Subcutaneous adipose tissue (tissue), 4 donors: Measurements from ENCODE around the gene VENTX. TPM values are rescaled to one million over a fixed set of nuclear protein-coding genes. Genes with fewer than 3 reads are reported as not detected.

Source experiments
- CTCF ChIP-seq: fragments of 450-650 bp; IDR thresholded peaks from one replicate; pipeline ENCODE4 v1.5.1; 2016; ENCODE audit warnings: low read depth, mild to moderate bottlenecking, control low read depth, antibody characterized with exemption, moderate library complexity
- total RNA-seq, 4 donors: library from RNA; depleted of rRNA; stranded (reverse); fragments of >200 nt; gene quantifications; one replicate each; pipeline ENCODE4 v1.1.0, GENCODE V29; 2016

Gene VENTX
- total RNA-seq, 4 donors from 2014 or later, result 1.3 to 3.6 (median 2.9) TPM

- no peak for TF ChIP-seq CTCF
These were observed 46.3 kb downstream of the VENTX start for GRCh38 chr10:133283931-133284330.

GRCh38 chr10:133285217-133285616 lies 47.6 kb downstream of the VENTX start:
- TF ChIP-seq CTCF, result no peak

DNA sequence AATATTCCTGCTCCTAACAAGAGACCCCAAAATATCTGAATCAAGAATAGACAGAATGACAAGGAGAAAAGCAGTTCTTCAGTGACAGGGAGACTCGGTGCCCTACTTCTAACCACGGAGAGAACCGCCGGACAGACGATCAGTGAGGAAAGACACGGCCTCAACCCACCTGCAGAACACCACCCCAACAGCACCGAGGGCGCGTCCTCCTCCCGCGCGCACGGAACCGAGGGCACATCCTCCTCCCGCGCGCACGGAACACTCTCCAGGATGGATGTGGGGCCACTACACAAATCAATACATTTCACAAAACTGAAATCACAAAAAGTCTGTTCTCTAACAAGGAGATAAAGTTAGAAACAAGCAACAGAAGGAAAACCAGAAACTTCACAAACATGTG lies 48.7 kb downstream of the VENTX start:
- TF ChIP-seq CTCF, result no peak

DNA sequence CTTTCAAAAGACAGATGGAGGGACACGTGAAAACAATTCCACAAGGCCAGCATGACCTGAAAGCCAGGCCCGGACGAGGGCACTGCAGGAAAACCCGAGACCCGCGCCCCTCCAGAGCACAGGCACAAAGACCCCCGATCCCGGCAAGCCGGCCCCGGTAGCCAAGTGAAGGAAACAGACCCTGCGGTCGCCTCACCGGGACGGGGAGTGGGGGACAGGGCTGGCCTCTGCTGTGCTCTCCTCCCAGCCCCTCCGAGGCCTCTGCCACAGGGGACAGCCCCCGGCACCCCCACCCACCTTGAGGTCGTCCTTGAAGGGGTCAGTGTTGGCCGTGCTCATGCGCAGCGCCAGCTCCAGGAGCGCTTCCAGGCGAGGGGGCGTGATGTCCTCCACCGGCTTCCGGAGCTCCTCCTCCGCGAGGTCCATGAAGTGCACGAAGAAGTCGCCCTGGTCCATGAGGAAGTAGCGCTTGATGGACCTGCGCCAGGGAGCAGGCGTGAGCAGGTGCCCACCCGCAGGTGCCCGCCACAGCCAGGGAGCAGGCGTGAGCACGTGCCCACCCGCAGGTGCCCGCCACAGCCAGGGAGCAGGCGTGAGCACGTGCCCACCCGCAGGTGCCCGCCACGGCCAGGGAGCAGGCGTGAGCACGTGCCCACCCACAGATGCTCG lies 50.3 kb downstream of the VENTX start:
- TF ChIP-seq CTCF, result no peak

GRCh38 chr10:133289761-133290160 lies 52.1 kb downstream of the VENTX start:
- no peak for TF ChIP-seq CTCF

Other genes with a start within 250 kb of the VENTX start
- under 1 TPM in 1 of 4 donors, not detected in 3; 0.38 TPM for gene ADGRA1, start 149.9 kb upstream of the VENTX start, total RNA-seq
- not detected for gene KNDC1, start 77.6 kb upstream of the VENTX start, total RNA-seq
- not detected for gene UTF1, start 7.6 kb upstream of the VENTX start, total RNA-seq
- 10 to 100 TPM in 1 of 4 donors, 1 to 10 TPM in 2, under 1 TPM in 1; 0.65 to 27.9 (median 3.3) TPM for gene ADAM8, start 39.0 kb downstream of the VENTX start, total RNA-seq
- 10 to 100 TPM; 24.5 to 43.9 (median 36.8) TPM for gene TUBGCP2, start 71.0 kb downstream of the VENTX start, total RNA-seq
- 10 to 100 TPM; 17.2 to 29.0 (median 25.3) TPM for gene ZNF511, start 71.1 kb downstream of the VENTX start, total RNA-seq
- under 1 TPM in 1 of 4 donors, not detected in 3; 0.34 TPM for gene CALY, start 99.0 kb downstream of the VENTX start, total RNA-seq
- gene PRAP1, start 109.5 kb downstream of the VENTX start, total RNA-seq, result not detected
- 10 to 100 TPM; 16.5 to 43.2 (median 29.6) TPM for gene FUOM, start 120.2 kb downstream of the VENTX start, total RNA-seq
- 100 to 1,000 TPM; 106 to 317 (median 123) TPM for gene ECHS1, start 135.5 kb downstream of the VENTX start, total RNA-seq
- 10 to 100 TPM in 1 of 4 donors, 1 to 10 TPM in 3; 2.4 to 18.6 (median 8.1) TPM for gene PAOX, start 141.4 kb downstream of the VENTX start, total RNA-seq
- 10 to 100 TPM; 14.8 to 29.7 (median 23.1) TPM for gene MTG1, start 156.3 kb downstream of the VENTX start, total RNA-seq
- gene SPRN, start 186.8 kb downstream of the VENTX start, total RNA-seq, result not detected
- 1 to 10 TPM; 1.8 to 5.5 (median 2.0) TPM for gene SCART1, start 216.1 kb downstream of the VENTX start, total RNA-seq